HepG2 (cell line): ENCODE data around the gene LRRC45. TPM values are rescaled to one million over a fixed set of nuclear protein-coding genes. Genes with fewer than 3 reads are reported as not detected.

Source experiments
- ATAC-seq: fragments of 200-7000 bp; cut with Tn5 transposase; 3 replicates; pipeline ENCODE4 v1.9.1; 2020; ENCODE audit warnings: mild to moderate bottlenecking, moderate library complexity
- BruUV-seq: library from RNA; stranded (reverse); fragments of 400-500 nt; replicated peaks from 2 replicates; lab custom pipeline; 2021; lab: Mats Ljungman, UMichigan
- CTCF ChIA-PET: fragments of 300-600 bp; formaldehyde crosslinking; extraction: SDS; loops from one replicate; lab custom pipeline; 2021; ENCODE audit warnings: low total read pairs, inconsistent platforms, low intra/inter-chr PET ratio; lab: Yijun Ruan, JAX
- POLR2A ChIA-PET: fragments of 350-600 bp; sonication (Branson Sonifier 250); formaldehyde crosslinking; loops from one replicate; lab custom pipeline; 2020; ENCODE audit warnings: antibody characterized with exemption, inconsistent platforms; lab: Yijun Ruan, JAX
- DNase-seq: peaks from one replicate; pipeline ENCODE4 v3.0.0-alpha.2; 2015; ENCODE audit warnings: low spot score
- FAIRE-seq: peaks from 3 replicates; lab custom pipeline; 2011; peaks lifted over from hg19 to GRCh38; lab: Jason Lieb, UNC
- H2AFZ ChIP-seq: one replicate; pipeline ENCODE4 v1.6.1; 2011; ENCODE audit warnings: low read length, inconsistent platforms
- H3K27ac ChIP-seq: fragments of 300-600 bp; 3 replicates; pipeline ENCODE4 v1.8.0; 2011; ENCODE audit warnings: mixed run types, mild to moderate bottlenecking, mixed read lengths, low read length, inconsistent platforms; ENCODE audit not compliant: insufficient read depth; ENCODE audit errors: extremely low read length
- H3K27me3 ChIP-seq, 2 experiments: fragments of 200-600 bp in 1 of 2; 2 replicates in 1 of 2; 3 replicates in 1 of 2; pipeline versions ENCODE4 v1.6.0 to v1.8.0; 2011; ENCODE audit warnings: low read length in 2 of 2, mild to moderate bottlenecking in 2 of 2, moderate library complexity in 2 of 2, inconsistent platforms in 1 of 2; ENCODE audit not compliant: insufficient read depth in 2 of 2, control insufficient read depth in 1 of 2
- H3K36me3 ChIP-seq, 2 experiments: fragments of 200-600 bp in 1 of 2; replicated peaks in 1 of 2; 2 replicates in 1 of 2; 3 replicates in 1 of 2; pipeline versions ENCODE4 v1.5.1 to v1.8.0; 2011; ENCODE audit warnings: low read length in 2 of 2, inconsistent platforms in 1 of 2; ENCODE audit not compliant: insufficient read depth in 2 of 2, control insufficient read depth in 1 of 2
- H3K4me1 ChIP-seq: 2 replicates; pipeline ENCODE4 v1.5.1; 2012; ENCODE audit warnings: low read length, inconsistent platforms; ENCODE audit not compliant: insufficient read depth
- H3K4me2 ChIP-seq: 2 replicates; pipeline ENCODE4 v1.6.0; 2011; ENCODE audit warnings: low read depth, low read length, inconsistent platforms
- H3K4me3 ChIP-seq, 3 experiments: fragments of 200-600 bp in 1 of 3; sonication (generic), shearing (Covaris generic) in 1 of 3; replicated peaks in 1 of 3; 2 replicates each; pipeline ENCODE4 v1.5.1; 2011 to 2016; ENCODE audit warnings: low read length in 3 of 3, inconsistent platforms in 2 of 3, low read depth in 2 of 3, mild to moderate bottlenecking in 2 of 3, control low read depth in 1 of 3, mixed read lengths in 1 of 3; ENCODE audit not compliant: insufficient read depth in 1 of 3
- H3K79me2 ChIP-seq: one replicate; pipeline ENCODE4 v1.6.1; 2011; ENCODE audit warnings: low read length, inconsistent platforms; ENCODE audit not compliant: insufficient read depth
- H3K9ac ChIP-seq: 2 replicates; pipeline ENCODE4 v1.6.0; 2011; ENCODE audit warnings: mild to moderate bottlenecking, low read depth, low read length, inconsistent platforms; ENCODE audit not compliant: insufficient read depth
- H3K9me3 ChIP-seq: 2 replicates; pipeline ENCODE4 v1.5.1; 2012; ENCODE audit warnings: mild to moderate bottlenecking, low read length
- H4K20me1 ChIP-seq: 2 replicates; pipeline ENCODE4 v1.6.0; 2011; ENCODE audit warnings: inconsistent platforms, mild to moderate bottlenecking, low read length, moderate library complexity; ENCODE audit not compliant: insufficient read depth
- ARID4A ChIP-seq: sonication (generic); formaldehyde crosslinking; IDR thresholded peaks from 2 replicates; pipeline ENCODE4 v1.5.0; 2020; ENCODE audit warnings: mild to moderate bottlenecking, missing genetic modification reagents, borderline replicate concordance
- CHD2 ChIP-seq: IDR thresholded peaks from 2 replicates; pipeline ENCODE4 v1.6.1; 2011; ENCODE audit warnings: low read depth, low read length, improper control_type of control experiment
- DZIP1 ChIP-seq: sonication (generic); formaldehyde crosslinking; IDR thresholded peaks from 2 replicates; pipeline ENCODE4 v1.5.0; 2020; ENCODE audit warnings: mild to moderate bottlenecking, missing genetic modification reagents
- FOXO1 ChIP-seq: sonication (generic); formaldehyde crosslinking; IDR thresholded peaks from 2 replicates; pipeline ENCODE4 v1.4.0; 2020; ENCODE audit warnings: missing genetic modification reagents
- KDM4B ChIP-seq: sonication (generic); formaldehyde crosslinking; IDR thresholded peaks from 2 replicates; pipeline ENCODE4 v1.4.0; 2020; ENCODE audit warnings: missing genetic modification reagents
- NFYB ChIP-seq: sonication (generic); formaldehyde crosslinking; IDR thresholded peaks from 2 replicates; pipeline ENCODE4 v1.4.0; 2020; ENCODE audit warnings: missing genetic modification reagents
- RFX1 ChIP-seq: fragments of 450-650 bp; IDR thresholded peaks from 2 replicates; pipeline ENCODE4 v1.6.1; 2017
- SCMH1 ChIP-seq: sonication (generic); formaldehyde crosslinking; IDR thresholded peaks from 2 replicates; pipeline ENCODE4 v1.9.0; 2021; ENCODE audit warnings: missing genetic modification reagents, mild to moderate bottlenecking, borderline replicate concordance
- TEAD3 ChIP-seq: optimal IDR thresholded peaks from 2 replicates; pipeline ENCODE3; 2016; ENCODE audit warnings: borderline replicate concordance
- XBP1 ChIP-seq: sonication (generic); formaldehyde crosslinking; IDR thresholded peaks from 2 replicates; pipeline ENCODE4 v1.5.0; 2020; ENCODE audit warnings: missing genetic modification reagents
- ZBTB21 ChIP-seq: sonication (generic); formaldehyde crosslinking; IDR thresholded peaks from 2 replicates; pipeline ENCODE4 v1.4.0; 2020; ENCODE audit warnings: missing genetic modification reagents
- ZFX ChIP-seq: sonication (generic); formaldehyde crosslinking; IDR thresholded peaks from 2 replicates; pipeline ENCODE4 v1.4.0; 2020; ENCODE audit warnings: mild to moderate bottlenecking, low read depth, missing genetic modification reagents, moderate library complexity
- ZNF337 ChIP-seq: sonication (generic); formaldehyde crosslinking; IDR thresholded peaks from 2 replicates; pipeline ENCODE4 v1.5.1; 2020; ENCODE audit warnings: missing genetic modification reagents, low read depth, mild to moderate bottlenecking, borderline replicate concordance
- ZNF724P ChIP-seq: sonication (generic); formaldehyde crosslinking; IDR thresholded peaks from 2 replicates; pipeline ENCODE4 v1.8.0; 2022; ENCODE audit warnings: missing genetic modification reagents, borderline replicate concordance
- ZNF749 ChIP-seq: sonication (generic); formaldehyde crosslinking; IDR thresholded peaks from 2 replicates; pipeline ENCODE4 v1.8.0; 2022; ENCODE audit warnings: mild to moderate bottlenecking, missing genetic modification reagents, moderate library complexity, borderline replicate concordance
- ZNF784 ChIP-seq: sonication (generic); formaldehyde crosslinking; IDR thresholded peaks from 2 replicates; pipeline ENCODE4 v1.5.1; 2020; ENCODE audit warnings: missing genetic modification reagents, mild to moderate bottlenecking, borderline replicate concordance
- ZNF883 ChIP-seq: sonication (generic); formaldehyde crosslinking; IDR thresholded peaks from 2 replicates; pipeline ENCODE4 v1.5.1; 2020; ENCODE audit warnings: mild to moderate bottlenecking, missing genetic modification reagents; ENCODE audit errors: not compliant biosample characterization
- WGBS: methylation state at CpG from one replicate; pipeline ENCODE4 v1.1.6; 2017; ENCODE audit warnings: low lambda C conversion rate; 5-methylcytosine and 5-hydroxymethylcytosine counted together
- in situ Hi-C: cut with HindIII; loops from 2 replicates; pipeline ENCODE4 v1.10.0; 2017; ENCODE audit warnings: low pct_unique_long_range_greater_than_20kb; ENCODE audit not compliant: extremely low pct_ligation_motif_present
- intact Hi-C: fragments of 100-400 bp; cut with micrococcal nuclease; formaldehyde crosslinking; loops from one replicate; pipeline ENCODE4 v1.10.0; 2022; ENCODE audit not compliant: unreplicated experiment
- polyA plus RNA-seq, 8 experiments: library from polyadenylated mRNA; depleted of rRNA in 3 of 8; stranded (reverse) in 7 of 8; unstranded in 1 of 8; fragments of >200 nt; fragmentation: Illumina TruSeq in 4 of 8; extraction: Trizol in 4 of 8; gene quantifications; 2 replicates each; pipeline versions ENCODE4 v1.2.1 to v1.2.3, GENCODE V29; 2011 to 2016; ENCODE audit warnings: low read depth in 4 of 8, missing spikeins in 1 of 8, mixed read lengths in 1 of 8; ENCODE audit not compliant: insufficient read depth in 1 of 8
- total RNA-seq, 5 experiments: library from RNA; depleted of rRNA; stranded (reverse); fragments of >200 nt; fragmentation: Illumina TruSeq; extraction: Trizol; gene quantifications; 2 replicates each; pipeline ENCODE4 v1.2.3, GENCODE V29; 2016; ENCODE audit warnings: low read depth in 1 of 5

LRRC45 gene
- total and polyA plus RNA-seq, 2 of the 13 experiments (the other 11 are each of a cell fraction or from before 2014, with no cell fraction given): 11.6 to 48.1 TPM

DNA sequence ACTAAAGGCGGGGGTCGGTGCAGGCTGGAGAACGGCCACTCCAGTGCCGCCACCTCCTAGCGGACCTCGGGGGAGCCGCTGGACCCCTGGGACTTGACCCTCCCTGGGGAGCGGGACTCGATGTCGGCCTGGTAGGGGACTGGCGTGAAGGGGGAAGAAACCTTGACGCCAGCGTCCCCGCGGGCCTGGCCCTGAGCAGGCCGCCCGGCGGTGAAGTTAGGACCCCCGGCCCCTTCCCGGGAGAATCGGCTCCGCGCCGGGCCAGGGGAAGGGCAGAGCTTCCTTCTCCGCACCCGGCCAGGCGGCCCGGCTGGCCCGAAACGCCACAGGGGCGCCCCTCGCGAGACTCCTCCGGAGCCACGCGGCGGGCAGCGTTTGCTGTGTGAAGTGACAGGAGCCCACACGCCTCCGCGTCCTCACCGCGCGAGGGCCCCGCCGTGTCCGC lies 42.1 kb downstream of the LRRC45 start:
- H3K27me3 ChIP-seq: no peaks in the 10 kb centered on the region
- H3K9ac ChIP-seq: peak overlapping the region; percentile 95
- 1% methylated on average over 21 of the region's 47 CpGs for WGBS
- ChIA-PET CTCF (no interaction called here), POLR2A (interaction anchor here (0.6 to 3.4 kb wide), 8 partner anchors 9 to 41 kb away, joined by 3 to 14 read pairs (median 4); partner anchors contain the start of gene DCXR)
- H3K36me3 ChIP-seq: peaks cover 19 to 34% of the 10 kb centered on the region in 2 experiments
- H3K9me3 ChIP-seq: no peaks in the 10 kb centered on the region
- no peak for DNase-seq
- no peak for FAIRE-seq
- intact Hi-C loops: no loop called here
- peak overlapping the region; percentile 64 for H3K27ac ChIP-seq
- H3K4me1 ChIP-seq: peaks cover 28% of the 10 kb centered on the region
- peak; percentile 3; the same call in 2 of the 3 replicates for ATAC-seq
- H2AFZ ChIP-seq: no peak overlapping the region
- H4K20me1 ChIP-seq: no peaks in the 10 kb centered on the region
- H3K4me2 ChIP-seq: peak overlapping the region; percentile 96
- in situ Hi-C loops: no loop called here
- peak overlapping the region; percentile 69 to 99 (median 92) for H3K4me3 ChIP-seq
- BruUV-seq: no TSS peak
- peaks cover 20% of the 10 kb centered on the region for H3K79me2 ChIP-seq
- TF ChIP-seq ZNF337 (CRISPR knock-in tag) (no peak), NFYB (0 out of 2 replicates have a peak, but pooled peaks have one; percentile 1), SCMH1 (CRISPR knock-in tag) (no peak), ARID4A (CRISPR knock-in tag) (peak; percentile 77), CHD2 (peak; percentile 86), ZNF724P (CRISPR knock-in tag) (peak; percentile 40), ZNF749 (CRISPR knock-in tag) (no peak), TEAD3 (no peak), KDM4B (CRISPR knock-in tag) (no peak), FOXO1 (no peak), XBP1 (CRISPR knock-in tag) (no peak), ZNF883 (no peak), ZFX (CRISPR knock-in tag) (peak; percentile 58), ZNF784 (CRISPR knock-in tag) (no peak), ZBTB21 (no peak), RFX1 (no peak), DZIP1 (CRISPR knock-in tag) (0 out of 2 replicates have a peak, but pooled peaks have one; percentile 14)
